GM23338 (cell line): ENCODE results near the gene TTC13.

ENCODE experiments used
- CREB1 ChIP-seq: fragments of 250-450 bp; sonication (Bioruptor Pico); IDR thresholded peaks from 2 replicates; pipeline ENCODE4 v1.5.0; 2020; ENCODE audit warnings: low read depth, mild to moderate bottlenecking, moderate library complexity
- EZH2 ChIP-seq: fragments of 200-600 bp; sonication (generic); IDR thresholded peaks from one replicate; pipeline ENCODE4 v1.8.0; 2017; ENCODE audit warnings: antibody characterized with exemption, mild to moderate bottlenecking, low read depth; ENCODE audit not compliant: unreplicated experiment
- EZH2phosphoT487 ChIP-seq: fragments of 200-600 bp; sonication (generic); IDR thresholded peaks from one replicate; pipeline ENCODE4 v1.8.1; 2018; ENCODE audit warnings: antibody characterized with exemption; ENCODE audit not compliant: unreplicated experiment
- JUNB ChIP-seq: IDR thresholded peaks from one replicate; pipeline ENCODE4 v1.6.1; 2016; ENCODE audit warnings: antibody characterized with exemption; ENCODE audit not compliant: unreplicated experiment
- POLR2AphosphoS5 ChIP-seq: IDR thresholded peaks from 2 replicates; pipeline ENCODE4 v1.6.1; 2016; ENCODE audit warnings: antibody characterized with exemption, low read depth
- ZNF114 ChIP-seq: fragments of 250-450 bp; sonication (Bioruptor Pico); IDR thresholded peaks from 2 replicates; pipeline ENCODE4 v1.5.0; 2020; ENCODE audit warnings: mild to moderate bottlenecking, moderate library complexity
- TF ChIP-seq, protein P1 (sequence below), 2 experiments: fragments of 200-600 bp in 1 of 2; sonication (generic) in 1 of 2; conservative IDR thresholded peaks; 2 replicates each; pipeline versions ENCODE4 v1.5.1 to v1.6.1; 2016 to 2017; ENCODE audit warnings: antibody characterized with exemption in 2 of 2, low read depth in 2 of 2, mild to moderate bottlenecking in 2 of 2, moderate library complexity in 1 of 2
- TF ChIP-seq, protein P2 (sequence below): IDR thresholded peaks from one replicate; pipeline ENCODE4 v1.6.1; 2018; ENCODE audit warnings: antibody characterized with exemption; ENCODE audit not compliant: unreplicated experiment
- TF ChIP-seq, protein P3 (sequence below): IDR thresholded peaks from 2 replicates; pipeline ENCODE4 v1.6.1; 2016; ENCODE audit warnings: antibody characterized with exemption
- TF ChIP-seq, protein P4 (sequence below): fragments of 250-450 bp; sonication (Bioruptor Pico); IDR thresholded peaks from 2 replicates; pipeline ENCODE4 v1.5.0; 2020; ENCODE audit warnings: mild to moderate bottlenecking, moderate library complexity

DNA sequence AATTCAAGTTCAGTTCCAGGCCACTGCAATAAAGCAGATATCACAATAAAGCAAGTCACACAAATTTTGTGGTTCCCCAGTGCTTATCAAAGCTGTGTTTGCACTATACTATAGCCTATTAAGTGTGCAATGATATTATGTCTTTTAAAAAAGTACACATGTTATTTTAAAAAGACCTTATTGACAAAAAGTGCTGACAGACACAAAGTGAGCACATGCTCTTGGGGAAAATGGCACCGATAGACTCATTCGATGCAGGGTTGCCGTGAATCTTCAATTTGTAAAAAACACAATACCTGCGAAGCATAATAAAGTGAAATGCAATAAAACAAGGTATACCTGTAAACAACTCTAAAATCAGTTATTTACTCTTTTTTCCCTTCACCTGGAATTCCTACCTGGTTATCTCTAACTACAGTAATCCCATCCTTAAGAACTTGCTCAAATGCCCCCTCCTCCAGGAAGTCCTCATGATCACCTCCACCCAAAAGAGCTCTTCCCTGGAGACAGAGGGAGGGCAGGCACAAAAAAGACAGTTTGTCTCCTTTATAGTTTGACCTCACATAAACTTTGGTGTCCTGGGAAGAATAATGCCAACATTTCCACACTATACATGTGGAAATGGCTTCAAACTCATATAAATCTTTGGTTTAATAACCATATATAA, 100.6 kb downstream of the TTC13 start:
- TF ChIP-seq, protein P1, sequence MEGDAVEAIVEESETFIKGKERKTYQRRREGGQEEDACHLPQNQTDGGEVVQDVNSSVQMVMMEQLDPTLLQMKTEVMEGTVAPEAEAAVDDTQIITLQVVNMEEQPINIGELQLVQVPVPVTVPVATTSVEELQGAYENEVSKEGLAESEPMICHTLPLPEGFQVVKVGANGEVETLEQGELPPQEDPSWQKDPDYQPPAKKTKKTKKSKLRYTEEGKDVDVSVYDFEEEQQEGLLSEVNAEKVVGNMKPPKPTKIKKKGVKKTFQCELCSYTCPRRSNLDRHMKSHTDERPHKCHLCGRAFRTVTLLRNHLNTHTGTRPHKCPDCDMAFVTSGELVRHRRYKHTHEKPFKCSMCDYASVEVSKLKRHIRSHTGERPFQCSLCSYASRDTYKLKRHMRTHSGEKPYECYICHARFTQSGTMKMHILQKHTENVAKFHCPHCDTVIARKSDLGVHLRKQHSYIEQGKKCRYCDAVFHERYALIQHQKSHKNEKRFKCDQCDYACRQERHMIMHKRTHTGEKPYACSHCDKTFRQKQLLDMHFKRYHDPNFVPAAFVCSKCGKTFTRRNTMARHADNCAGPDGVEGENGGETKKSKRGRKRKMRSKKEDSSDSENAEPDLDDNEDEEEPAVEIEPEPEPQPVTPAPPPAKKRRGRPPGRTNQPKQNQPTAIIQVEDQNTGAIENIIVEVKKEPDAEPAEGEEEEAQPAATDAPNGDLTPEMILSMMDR (conservative IDR thresholded peaks at IDR 0.05; ENCODE audit: low read depth in 2 of 2), result no peak
- TF ChIP-seq EZH2, result no peak
- no peak for TF ChIP-seq EZH2phosphoT487
- no peak for TF ChIP-seq JUNB
- TF ChIP-seq, protein P2, sequence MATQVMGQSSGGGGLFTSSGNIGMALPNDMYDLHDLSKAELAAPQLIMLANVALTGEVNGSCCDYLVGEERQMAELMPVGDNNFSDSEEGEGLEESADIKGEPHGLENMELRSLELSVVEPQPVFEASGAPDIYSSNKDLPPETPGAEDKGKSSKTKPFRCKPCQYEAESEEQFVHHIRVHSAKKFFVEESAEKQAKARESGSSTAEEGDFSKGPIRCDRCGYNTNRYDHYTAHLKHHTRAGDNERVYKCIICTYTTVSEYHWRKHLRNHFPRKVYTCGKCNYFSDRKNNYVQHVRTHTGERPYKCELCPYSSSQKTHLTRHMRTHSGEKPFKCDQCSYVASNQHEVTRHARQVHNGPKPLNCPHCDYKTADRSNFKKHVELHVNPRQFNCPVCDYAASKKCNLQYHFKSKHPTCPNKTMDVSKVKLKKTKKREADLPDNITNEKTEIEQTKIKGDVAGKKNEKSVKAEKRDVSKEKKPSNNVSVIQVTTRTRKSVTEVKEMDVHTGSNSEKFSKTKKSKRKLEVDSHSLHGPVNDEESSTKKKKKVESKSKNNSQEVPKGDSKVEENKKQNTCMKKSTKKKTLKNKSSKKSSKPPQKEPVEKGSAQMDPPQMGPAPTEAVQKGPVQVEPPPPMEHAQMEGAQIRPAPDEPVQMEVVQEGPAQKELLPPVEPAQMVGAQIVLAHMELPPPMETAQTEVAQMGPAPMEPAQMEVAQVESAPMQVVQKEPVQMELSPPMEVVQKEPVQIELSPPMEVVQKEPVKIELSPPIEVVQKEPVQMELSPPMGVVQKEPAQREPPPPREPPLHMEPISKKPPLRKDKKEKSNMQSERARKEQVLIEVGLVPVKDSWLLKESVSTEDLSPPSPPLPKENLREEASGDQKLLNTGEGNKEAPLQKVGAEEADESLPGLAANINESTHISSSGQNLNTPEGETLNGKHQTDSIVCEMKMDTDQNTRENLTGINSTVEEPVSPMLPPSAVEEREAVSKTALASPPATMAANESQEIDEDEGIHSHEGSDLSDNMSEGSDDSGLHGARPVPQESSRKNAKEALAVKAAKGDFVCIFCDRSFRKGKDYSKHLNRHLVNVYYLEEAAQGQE, result no peak
- TF ChIP-seq POLR2AphosphoS5, result no peak
- no peak for TF ChIP-seq CREB1
- TF ChIP-seq, protein P3, sequence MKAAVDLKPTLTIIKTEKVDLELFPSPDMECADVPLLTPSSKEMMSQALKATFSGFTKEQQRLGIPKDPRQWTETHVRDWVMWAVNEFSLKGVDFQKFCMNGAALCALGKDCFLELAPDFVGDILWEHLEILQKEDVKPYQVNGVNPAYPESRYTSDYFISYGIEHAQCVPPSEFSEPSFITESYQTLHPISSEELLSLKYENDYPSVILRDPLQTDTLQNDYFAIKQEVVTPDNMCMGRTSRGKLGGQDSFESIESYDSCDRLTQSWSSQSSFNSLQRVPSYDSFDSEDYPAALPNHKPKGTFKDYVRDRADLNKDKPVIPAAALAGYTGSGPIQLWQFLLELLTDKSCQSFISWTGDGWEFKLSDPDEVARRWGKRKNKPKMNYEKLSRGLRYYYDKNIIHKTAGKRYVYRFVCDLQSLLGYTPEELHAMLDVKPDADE, result no peak
- no peak for TF ChIP-seq ZNF114 (CRISPR knock-in tag)
- TF ChIP-seq, protein P4, sequence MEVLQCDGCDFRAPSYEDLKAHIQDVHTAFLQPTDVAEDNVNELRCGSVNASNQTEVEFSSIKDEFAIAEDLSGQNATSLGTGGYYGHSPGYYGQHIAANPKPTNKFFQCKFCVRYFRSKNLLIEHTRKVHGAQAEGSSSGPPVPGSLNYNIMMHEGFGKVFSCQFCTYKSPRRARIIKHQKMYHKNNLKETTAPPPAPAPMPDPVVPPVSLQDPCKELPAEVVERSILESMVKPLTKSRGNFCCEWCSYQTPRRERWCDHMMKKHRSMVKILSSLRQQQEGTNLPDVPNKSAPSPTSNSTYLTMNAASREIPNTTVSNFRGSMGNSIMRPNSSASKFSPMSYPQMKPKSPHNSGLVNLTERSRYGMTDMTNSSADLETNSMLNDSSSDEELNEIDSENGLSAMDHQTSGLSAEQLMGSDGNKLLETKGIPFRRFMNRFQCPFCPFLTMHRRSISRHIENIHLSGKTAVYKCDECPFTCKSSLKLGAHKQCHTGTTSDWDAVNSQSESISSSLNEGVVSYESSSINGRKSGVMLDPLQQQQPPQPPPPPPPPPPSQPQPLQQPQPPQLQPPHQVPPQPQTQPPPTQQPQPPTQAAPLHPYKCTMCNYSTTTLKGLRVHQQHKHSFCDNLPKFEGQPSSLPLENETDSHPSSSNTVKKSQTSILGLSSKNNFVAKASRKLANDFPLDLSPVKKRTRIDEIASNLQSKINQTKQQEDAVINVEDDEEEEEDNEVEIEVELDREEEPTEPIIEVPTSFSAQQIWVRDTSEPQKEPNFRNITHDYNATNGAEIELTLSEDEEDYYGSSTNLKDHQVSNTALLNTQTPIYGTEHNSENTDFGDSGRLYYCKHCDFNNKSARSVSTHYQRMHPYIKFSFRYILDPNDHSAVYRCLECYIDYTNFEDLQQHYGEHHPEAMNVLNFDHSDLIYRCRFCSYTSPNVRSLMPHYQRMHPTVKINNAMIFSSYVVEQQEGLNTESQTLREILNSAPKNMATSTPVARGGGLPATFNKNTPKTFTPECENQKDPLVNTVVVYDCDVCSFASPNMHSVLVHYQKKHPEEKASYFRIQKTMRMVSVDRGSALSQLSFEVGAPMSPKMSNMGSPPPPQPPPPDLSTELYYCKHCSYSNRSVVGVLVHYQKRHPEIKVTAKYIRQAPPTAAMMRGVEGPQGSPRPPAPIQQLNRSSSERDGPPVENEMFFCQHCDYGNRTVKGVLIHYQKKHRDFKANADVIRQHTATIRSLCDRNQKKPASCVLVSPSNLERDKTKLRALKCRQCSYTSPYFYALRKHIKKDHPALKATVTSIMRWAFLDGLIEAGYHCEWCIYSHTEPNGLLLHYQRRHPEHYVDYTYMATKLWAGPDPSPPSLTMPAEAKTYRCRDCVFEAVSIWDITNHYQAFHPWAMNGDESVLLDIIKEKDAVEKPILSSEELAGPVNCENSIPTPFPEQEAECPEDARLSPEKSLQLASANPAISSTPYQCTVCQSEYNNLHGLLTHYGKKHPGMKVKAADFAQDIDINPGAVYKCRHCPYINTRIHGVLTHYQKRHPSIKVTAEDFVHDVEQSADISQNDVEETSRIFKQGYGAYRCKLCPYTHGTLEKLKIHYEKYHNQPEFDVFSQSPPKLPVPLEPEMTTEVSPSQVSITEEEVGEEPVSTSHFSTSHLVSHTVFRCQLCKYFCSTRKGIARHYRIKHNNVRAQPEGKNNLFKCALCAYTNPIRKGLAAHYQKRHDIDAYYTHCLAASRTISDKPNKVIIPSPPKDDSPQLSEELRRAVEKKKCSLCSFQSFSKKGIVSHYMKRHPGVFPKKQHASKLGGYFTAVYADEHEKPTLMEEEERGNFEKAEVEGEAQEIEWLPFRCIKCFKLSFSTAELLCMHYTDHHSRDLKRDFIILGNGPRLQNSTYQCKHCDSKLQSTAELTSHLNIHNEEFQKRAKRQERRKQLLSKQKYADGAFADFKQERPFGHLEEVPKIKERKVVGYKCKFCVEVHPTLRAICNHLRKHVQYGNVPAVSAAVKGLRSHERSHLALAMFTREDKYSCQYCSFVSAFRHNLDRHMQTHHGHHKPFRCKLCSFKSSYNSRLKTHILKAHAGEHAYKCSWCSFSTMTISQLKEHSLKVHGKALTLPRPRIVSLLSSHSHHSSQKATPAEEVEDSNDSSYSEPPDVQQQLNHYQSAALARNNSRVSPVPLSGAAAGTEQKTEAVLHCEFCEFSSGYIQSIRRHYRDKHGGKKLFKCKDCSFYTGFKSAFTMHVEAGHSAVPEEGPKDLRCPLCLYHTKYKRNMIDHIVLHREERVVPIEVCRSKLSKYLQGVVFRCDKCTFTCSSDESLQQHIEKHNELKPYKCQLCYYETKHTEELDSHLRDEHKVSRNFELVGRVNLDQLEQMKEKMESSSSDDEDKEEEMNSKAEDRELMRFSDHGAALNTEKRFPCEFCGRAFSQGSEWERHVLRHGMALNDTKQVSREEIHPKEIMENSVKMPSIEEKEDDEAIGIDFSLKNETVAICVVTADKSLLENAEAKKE (CRISPR knock-in tag), result no peak
